ENCODE data around the gene SRI.
"Not testable (repeated sequence)": the region's sequence is repeated elsewhere in the genome, so short reads cannot be mapped to it uniquely, and the experiment has no call there.

The SRI gene

DNA sequence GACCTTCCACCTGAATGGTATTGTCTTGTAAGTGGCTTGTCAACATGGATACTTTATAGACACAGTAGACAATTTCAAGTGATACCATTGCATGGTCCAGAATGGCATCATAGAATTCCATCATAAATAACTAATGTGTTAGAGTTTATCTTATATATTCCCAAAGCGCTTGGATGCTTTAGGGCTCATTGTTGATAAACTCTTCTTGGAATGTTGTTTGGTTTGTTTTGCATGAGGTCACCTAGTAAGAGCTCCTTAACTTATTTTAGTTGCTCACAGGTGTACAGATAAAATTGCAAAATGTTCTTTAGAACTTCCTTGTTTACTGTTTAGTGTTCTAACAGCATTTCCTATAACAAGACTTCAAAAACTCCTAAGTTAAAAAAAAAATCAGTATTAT lies 36.8 kb downstream of the SRI start:
- DNase-seq (ENCODE audit: low read depth, low spot score), result no peak

- DNase-seq (ENCODE audit: low read depth, low spot score), result no peak
Measured at GRCh38 chr7:88176190-88176589, 43.6 kb downstream of the SRI start.

DNA sequence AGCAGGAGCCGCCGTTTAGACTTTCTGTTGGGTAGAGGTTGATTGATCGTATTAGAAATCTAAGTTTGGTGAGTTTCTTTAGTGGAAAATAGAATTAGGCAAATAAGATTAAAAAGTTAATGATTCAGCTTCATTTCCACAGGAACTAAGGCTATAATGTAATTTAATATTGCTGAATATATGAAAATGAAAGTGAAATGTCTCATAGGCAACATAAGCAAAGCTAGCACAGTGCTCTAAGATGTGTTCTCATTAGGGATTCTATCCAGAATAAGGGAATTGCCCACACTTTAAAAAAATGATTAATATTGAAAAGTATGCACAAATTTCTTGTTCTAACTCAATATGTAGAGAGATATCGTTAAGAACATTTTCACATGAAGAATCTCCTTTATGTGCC lies 47.0 kb downstream of the SRI start:
- no peak for DNase-seq (ENCODE audit: low read depth, low spot score)

- DNase-seq (ENCODE audit: low read depth, low spot score), result no peak
Measured at GRCh38 chr7:88169717-88170320, 50.0 kb downstream of the SRI start.

- DNase-seq (ENCODE audit: low read depth, low spot score), result no peak
Measured at GRCh38 chr7:88167721-88168120, 52.1 kb downstream of the SRI start.

DNA sequence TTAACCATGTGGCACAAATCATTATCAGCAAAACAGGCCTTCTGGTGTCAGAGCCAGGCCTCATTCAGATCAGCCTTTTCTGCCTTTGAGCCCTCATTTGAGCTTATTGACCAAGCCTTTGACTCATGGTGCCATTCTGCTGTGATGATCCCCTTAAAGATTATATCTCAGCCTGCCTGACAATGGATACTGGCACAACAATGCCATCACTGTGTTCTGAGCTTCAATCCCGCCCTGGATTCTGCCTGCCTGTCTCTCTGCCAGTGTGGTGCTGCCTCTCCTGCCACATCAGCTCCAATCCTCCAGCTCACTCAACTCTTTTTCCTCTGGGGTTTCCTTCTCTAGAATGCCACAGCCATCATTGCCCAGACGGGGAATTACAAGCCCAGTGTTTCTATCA lies 52.6 kb downstream of the SRI start:
- no peak for DNase-seq (ENCODE audit: low read depth, low spot score)

DNA sequence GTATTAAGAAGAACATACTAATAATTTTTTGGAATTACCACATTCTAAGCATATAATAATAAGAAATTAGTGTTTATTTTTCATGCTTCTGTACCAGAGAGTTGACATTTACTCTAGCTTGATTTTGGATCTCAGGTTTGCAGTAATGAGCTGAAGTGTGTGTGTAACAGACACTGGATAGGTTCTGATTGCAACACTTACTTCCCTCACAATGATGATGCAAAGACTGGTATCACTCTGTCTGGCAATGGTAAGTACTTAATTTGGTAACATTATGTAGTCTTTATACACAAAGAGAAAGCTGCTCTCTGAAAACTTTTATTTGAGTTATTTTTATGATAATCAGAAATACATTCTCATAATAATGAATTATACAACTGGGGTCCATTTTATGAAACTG lies 54.1 kb downstream of the SRI start:
- DNase-seq (ENCODE audit: low read depth, low spot score), result no peak

DNA sequence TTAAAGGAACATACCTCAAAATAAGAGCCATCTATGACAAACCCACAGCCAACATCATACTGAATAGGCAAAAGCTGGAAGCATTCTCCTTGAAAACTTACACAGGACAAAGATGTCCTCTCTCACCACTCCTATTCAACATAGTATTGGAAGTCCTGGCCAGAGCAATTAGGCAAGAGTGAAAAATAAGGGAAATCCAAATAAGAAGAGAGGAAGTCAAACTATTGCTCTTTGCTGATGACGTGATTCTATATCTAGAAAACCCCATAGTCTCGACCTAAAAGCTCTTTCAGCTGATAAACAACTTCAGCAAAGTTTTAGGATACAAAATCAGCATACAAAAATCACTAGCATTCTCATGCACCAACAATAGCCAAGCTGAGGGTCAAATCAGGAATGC lies 60.1 kb downstream of the SRI start:
- DNase-seq (ENCODE audit: low read depth, low spot score), result not testable (repeated sequence)

DNA sequence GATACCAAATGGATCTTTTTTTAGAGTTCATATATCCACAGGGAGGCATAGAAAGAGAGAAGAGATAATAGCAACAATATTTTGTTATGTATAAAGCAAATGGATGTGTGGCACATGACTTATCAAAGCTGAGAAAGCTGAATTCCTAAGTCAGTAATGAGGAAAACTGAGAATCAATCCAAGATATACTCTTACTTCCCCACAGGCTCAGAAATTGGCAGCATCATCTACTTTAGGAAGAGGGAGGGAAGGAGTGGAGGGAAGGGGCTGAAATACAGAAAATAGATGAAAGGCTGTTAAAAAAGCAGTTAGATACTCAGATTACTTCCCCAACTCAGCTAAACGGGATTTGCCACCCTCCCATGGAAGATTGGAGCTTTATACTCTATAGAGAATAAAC lies 63.5 kb downstream of the SRI start:
- no peak for DNase-seq (ENCODE audit: low read depth, low spot score)

DNA sequence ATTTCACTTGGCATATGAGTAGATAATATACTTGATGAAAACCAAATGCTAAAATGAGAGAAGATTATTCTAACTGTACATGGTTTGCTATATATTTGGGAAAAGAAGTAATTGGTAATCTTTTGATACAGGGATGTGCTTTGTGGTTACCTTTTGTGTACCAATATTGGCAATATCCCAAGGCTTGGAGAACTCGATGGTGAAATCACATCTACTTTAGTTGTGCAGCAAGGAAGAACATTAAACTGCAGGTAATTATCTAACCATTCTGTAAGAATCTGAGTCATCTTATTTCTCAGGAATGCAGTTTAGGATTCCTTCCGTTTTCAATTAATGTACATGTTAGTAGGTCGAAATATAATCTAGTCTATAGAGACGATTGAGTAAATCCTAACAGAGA lies 64.1 kb downstream of the SRI start:
- no peak for DNase-seq (ENCODE audit: low read depth, low spot score)

All from smooth muscle cell of the brain vasculature (primary cell).